ENCODE data around the gene STRN4.

The STRN4 gene

GRCh38 chr19:46746281-46747057, at the start of gene STRN4:
Gene STRN4, minus strand, starts transcription at chr19:46746450. Its CDS starts 20 bp downstream, at chr19:46746430.
- CTCF ChIA-PET, result no interaction called here
- peak; percentile 92 for DNase-seq (ENCODE audit: extremely low spot score)
- POLR2A ChIA-PET, result no interaction called here
- TF ChIP-seq PKNOX1 (IDR thresholded peaks at IDR 0.05), result no peak
- no peak for TF ChIP-seq SUZ12 (IDR thresholded peaks at IDR 0.05)
- no peak for TF ChIP-seq CTBP1 (IDR thresholded peaks at IDR 0.05; ENCODE audit: borderline replicate concordance)
- peak; percentile 39; the same call in 1 of the 2 replicates for TF ChIP-seq ARNT (IDR thresholded peaks at IDR 0.05)

GRCh38 chr19:46791944-46792343, 45.7 kb upstream of the STRN4 start:
- CTCF ChIA-PET, result no interaction called here
- DNase-seq (ENCODE audit: extremely low spot score), result no peak
- POLR2A ChIA-PET, result interaction anchor here (0.9 kb wide), 1 partner anchor 59 kb away, joined by 3 read pairs; the partner anchor contains the start of gene AP2S1
- TF ChIP-seq L3MBTL2 (conservative IDR thresholded peaks at IDR 0.05) (no peak), ARNT (IDR thresholded peaks at IDR 0.05) (no peak), FOXM1 (IDR thresholded peaks at IDR 0.05; ENCODE audit: borderline replicate concordance) (no peak), LEF1 (IDR thresholded peaks at IDR 0.05; ENCODE audit: borderline replicate concordance) (no peak), HDGF (IDR thresholded peaks at IDR 0.05; ENCODE audit: borderline replicate concordance) (no peak), PKNOX1 (IDR thresholded peaks at IDR 0.05) (peak; percentile 62), BHLHE40 (IDR thresholded peaks at IDR 0.05; ENCODE audit: borderline replicate concordance) (no peak)

- TF ChIP-seq PKNOX1 (IDR thresholded peaks at IDR 0.05) (no peak), FOXA1 (IDR thresholded peaks at IDR 0.05) (no peak)
- POLR2A ChIA-PET, result interaction anchor here (0.8 to 4.5 kb wide), 9 partner anchors 8 to 324 kb away, joined by 3 to 35 read pairs (median 6); partner anchors contain the start of gene ARHGAP35
- DNase-seq (ENCODE audit: extremely low spot score), result no peak
- CTCF ChIA-PET, result no interaction called here
These were observed 43.1 kb upstream of the STRN4 start for GRCh38 chr19:46789371-46789770.

- no peak for DNase-seq (ENCODE audit: extremely low spot score)
- ChIA-PET CTCF (interaction anchor here (0.6 kb wide), 1 partner anchor 32 kb away, joined by 3 read pairs; no protein-coding TSS in a partner anchor), POLR2A (interaction anchor here (0.5 to 4.5 kb wide), 29 partner anchors 8 to 342 kb away, joined by 3 to 35 read pairs (median 4); partner anchors contain the start of genes AP2S1, ARHGAP35 and SAE1)
These were observed 42.7 kb upstream of the STRN4 start for GRCh38 chr19:46788968-46789338.

GRCh38 chr19:46788262-46788967, 42.2 kb upstream of the STRN4 start, which contains the start of gene SLC1A5:
Gene SLC1A5, minus strand, starts transcription at chr19:46788594. Its CDS starts 629 bp downstream, at chr19:46787965.
- CTCF ChIA-PET, result interaction anchor here (0.6 kb wide), 2 partner anchors 23 to 32 kb away, joined by 3 to 4 read pairs; no protein-coding TSS in a partner anchor
- peak; percentile 99 for DNase-seq (ENCODE audit: extremely low spot score)
- POLR2A ChIA-PET, result interaction anchor here (0.5 to 4.5 kb wide), 36 partner anchors 9 to 923 kb away, joined by 3 to 35 read pairs (median 4); partner anchors contain the start of genes AP2S1, ARHGAP35 and SAE1
- TF ChIP-seq SP1 (IDR thresholded peaks at IDR 0.05), result no peak
- no peak for TF ChIP-seq FOXK2 (IDR thresholded peaks at IDR 0.05)
- peak; percentile 97 for TF ChIP-seq L3MBTL2 (conservative IDR thresholded peaks at IDR 0.05)
- TF ChIP-seq BHLHE40 (IDR thresholded peaks at IDR 0.05; ENCODE audit: borderline replicate concordance), result no peak
- TF ChIP-seq ELF4 (IDR thresholded peaks at IDR 0.05), result peak; percentile 94
- TF ChIP-seq ZNF384 (IDR thresholded peaks at IDR 0.05), result no peak

More at GRCh38 chr19:46788968-46789338, 42.7 kb upstream of the STRN4 start:
- no peak for TF ChIP-seq ELF4 (IDR thresholded peaks at IDR 0.05)
- TF ChIP-seq L3MBTL2 (conservative IDR thresholded peaks at IDR 0.05), result peak; percentile 36; the same call in 1 of the 2 replicates

GRCh38 chr19:46787331-46788261, 41.3 kb upstream of the STRN4 start:
- peak; percentile 46 for DNase-seq (ENCODE audit: extremely low spot score)
- CTCF ChIA-PET, result interaction anchor here (0.6 to 0.8 kb wide), 2 partner anchors 18 to 22 kb away, joined by 3 to 4 read pairs; no protein-coding TSS in a partner anchor
- POLR2A ChIA-PET, result interaction anchor here (0.6 to 4.5 kb wide), 24 partner anchors 10 to 923 kb away, joined by 3 to 35 read pairs (median 4); partner anchors contain the start of genes AP2S1 and SAE1
- no peak for TF ChIP-seq SUZ12 (IDR thresholded peaks at IDR 0.05)
- TF ChIP-seq FOXM1 (IDR thresholded peaks at IDR 0.05; ENCODE audit: borderline replicate concordance), result no peak
- TF ChIP-seq HDGF (IDR thresholded peaks at IDR 0.05; ENCODE audit: borderline replicate concordance), result no peak
- no peak for TF ChIP-seq FOXA1 (IDR thresholded peaks at IDR 0.05)
